Psoas muscle (tissue), 8 donors: ENCODE results near the gene SHISA2. TPM values are rescaled to one million over a fixed set of nuclear protein-coding genes. Genes with fewer than 3 reads are reported as not detected.
"Not testable (repeated sequence)": the region's sequence is repeated elsewhere in the genome, so short reads cannot be mapped to it uniquely, and the experiment has no call there.

ENCODE experiments used
- ATAC-seq, 4 donors: fragments of 200-7000 bp; cut with Tn5 transposase; one replicate each; pipeline ENCODE4 v1.9.1; 2020; ENCODE audit warnings: moderate library complexity in 3 of 4, mild to moderate bottlenecking in 2 of 4
- DNase-seq, 2 donors: peaks; one replicate each; pipeline ENCODE4 v3.0.0-alpha.2; 2020
- H3K27ac ChIP-seq: fragments of 200-600 bp; one replicate; pipeline ENCODE4 v1.8.0; 2022
- H3K27me3 ChIP-seq, 3 donors: fragments of 200-600 bp in 1 of 3; one replicate each; pipeline versions ENCODE4 v1.6.1 to v1.8.0; 2013 to 2022; ENCODE audit warnings: low read length in 2 of 3, mild to moderate bottlenecking in 2 of 3, moderate library complexity in 1 of 3; ENCODE audit not compliant: insufficient read depth in 3 of 3
- H3K36me3 ChIP-seq, 2 donors: fragments of 200-600 bp in 1 of 2; one replicate each; pipeline versions ENCODE4 v1.6.1 to v1.8.0; 2013 to 2022; ENCODE audit warnings: low read depth in 1 of 2, mild to moderate bottlenecking in 1 of 2, moderate library complexity in 1 of 2; ENCODE audit not compliant: insufficient read depth in 1 of 2
- H3K4me1 ChIP-seq: fragments of 200-600 bp; one replicate; pipeline ENCODE4 v1.8.0; 2022
- H3K4me3 ChIP-seq: fragments of 200-600 bp; one replicate; pipeline ENCODE4 v1.8.0; 2022; ENCODE audit warnings: mild to moderate bottlenecking
- H3K9me3 ChIP-seq: fragments of 200-600 bp; one replicate; pipeline ENCODE4 v1.8.0; 2022
- CTCF ChIP-seq: fragments of 200-600 bp; IDR thresholded peaks from one replicate; pipeline ENCODE4 v1.8.0; 2022; ENCODE audit warnings: antibody characterized with exemption
- WGBS, 3 donors: extraction: QIAGEN DNeasy Blood & Tissue Kit; methylation state at CpG; one replicate each; pipeline versions ENCODE4 v1.1.6 to v1.1.7; 2013; 5-methylcytosine and 5-hydroxymethylcytosine counted together
- intact Hi-C, 2 donors: fragments of 100-400 bp; cut with DNase I; formaldehyde crosslinking; loops; one replicate each; pipeline versions ENCODE4 v1.11.0 to v1.14.2; 2022
- polyA plus RNA-seq, 3 donors: library from polyadenylated mRNA; stranded (reverse); fragments of 200-250 nt; gene quantifications; one replicate each; pipeline ENCODE4 v1.2.3, GENCODE V29; 2013
- total RNA-seq, 4 donors: library from RNA; stranded (reverse); fragmentation: NEBNext Ultra II Directional in 2 of 4; extraction: Animal tissue kit (Norgen Biotek cat#: 25700) in 2 of 4; gene quantifications; one replicate each; pipeline versions ENCODE4 v1.2.1 to v1.2.4, GENCODE V29; 2021 to 2023
- donor health status: healthy with polysubstance abuse.
- donor health status: DM: no; HTN: no; CAD: no; lungs with moderate emphysema.
- donor health status: Bipolar disorder and iron deficiency.
- donor health status: healthy.
- donor health status: DM: yes; HTN: yes; CAD: no.
- donor health status: DM: no; HTN: no; CAD: no.
- donor health status: DM: no; HTN: no; CAD: no.
- donor health status: DM: yes; HTN: yes; CAD: no.

The SHISA2 gene
- total and polyA plus RNA-seq, 7 donors = 1.3 to 9.6 (median 4.1) TPM

- TF ChIP-seq CTCF = no peak
- WGBS, 3 donors = 44 to 51% (median 48%) methylated on average over 6 of the region's 6 CpGs
- ATAC-seq = no peak
- Histone ChIP-seq H3K4me1 (no peaks in the 10 kb centered on the region), H3K4me3 (no peak overlapping the region), H3K36me3 (no peaks in the 10 kb centered on the region), H3K27me3 (peaks cover 0 to 2% (median 0%) of the 10 kb centered on the region in 3 donors), H3K27ac (no peak overlapping the region), H3K9me3 (no peaks in the 10 kb centered on the region)
- intact Hi-C loops = loop anchor here in 1 of 2 donors (10.0 kb wide), 1 partner anchor 1071 kb away; no protein-coding TSS in a partner anchor
- no peak for DNase-seq
These were observed 23.7 kb upstream of the SHISA2 start for GRCh38 chr13:26075498-26075897.

- Histone ChIP-seq H3K4me1 (no peaks in the 10 kb centered on the region), H3K9me3 (no peaks in the 10 kb centered on the region), H3K36me3 (no peaks in the 10 kb centered on the region), H3K4me3 (no peak overlapping the region), H3K27me3 (peaks cover 0 to 2% (median 0%) of the 10 kb centered on the region in 3 donors), H3K27ac (no peak overlapping the region)
- WGBS, 3 donors = 17 to 34% (median 24%) methylated on average over 16 of the region's 16 CpGs
- no peak for ATAC-seq
- intact Hi-C loops = loop anchor here in 1 of 2 donors (10.0 kb wide), 1 partner anchor 1070 kb away; no protein-coding TSS in a partner anchor
- no peak for DNase-seq
- TF ChIP-seq CTCF = no peak
These were observed 22.9 kb upstream of the SHISA2 start for GRCh38 chr13:26074706-26075105.

- not testable (repeated sequence) for H3K27ac ChIP-seq, H3K9me3 ChIP-seq, H3K27me3 ChIP-seq, DNase-seq, H3K4me3 ChIP-seq, H3K36me3 ChIP-seq, H3K4me1 ChIP-seq
- WGBS, 3 donors = 8 to 27% (median 10%) methylated on average over 4 to 5 of the region's 7 CpGs
- intact Hi-C loops = loop anchor here in 1 of 2 donors (10.0 kb wide), 1 partner anchor 1068 kb away; no protein-coding TSS in a partner anchor
- ATAC-seq = peak; percentile 67 to 85 (median 68)
These were observed 20.5 kb upstream of the SHISA2 start for GRCh38 chr13:26072335-26072734.

- no peak for TF ChIP-seq CTCF
- H3K27ac ChIP-seq = no peak overlapping the region
- DNase-seq = no peak
- H3K4me1 ChIP-seq = no peaks in the 10 kb centered on the region
- no peak for ATAC-seq
- H3K9me3 ChIP-seq = no peaks in the 10 kb centered on the region
- H3K4me3 ChIP-seq = no peak overlapping the region
- no peaks in the 10 kb centered on the region for H3K36me3 ChIP-seq
- intact Hi-C loops = loop anchor here (2.0 to 10.0 kb wide), 2 partner anchors 497 to 1067 kb away; no protein-coding TSS in a partner anchor
- 74 to 86% (median 82%) methylated on average over 2 of the region's 2 CpGs for WGBS, 3 donors
- H3K27me3 ChIP-seq = peaks cover 0 to 2% (median 0%) of the 10 kb centered on the region in 3 donors
These were observed 19.9 kb upstream of the SHISA2 start for GRCh38 chr13:26071691-26072090.

GRCh38 chr13:26069642-26070041 is 17.8 kb upstream of the SHISA2 start:
- H3K4me1 ChIP-seq, H3K9me3 ChIP-seq, H3K27ac ChIP-seq, H3K4me3 ChIP-seq, DNase-seq, ATAC-seq, H3K36me3 ChIP-seq, H3K27me3 ChIP-seq: not testable (repeated sequence)
- WGBS, 3 donors = 53 to 58% (median 57%) methylated on average over 8 of the region's 8 CpGs
- intact Hi-C loops = loop anchor here (2.0 to 10.0 kb wide), 2 partner anchors 495 to 1065 kb away; no protein-coding TSS in a partner anchor

- H3K27ac ChIP-seq, H3K4me3 ChIP-seq, H3K4me1 ChIP-seq, H3K27me3 ChIP-seq, DNase-seq, H3K36me3 ChIP-seq, ATAC-seq, H3K9me3 ChIP-seq: not testable (repeated sequence)
- intact Hi-C loops = loop anchor here in 1 of 2 donors (1.0 kb wide), 1 partner anchor 494 kb away; no protein-coding TSS in a partner anchor
- WGBS, 3 donors = 97 to 99% (median 98%) methylated on average over 2 of the region's 2 CpGs
These were observed 16.6 kb upstream of the SHISA2 start for GRCh38 chr13:26068372-26068771.
